SU-DHL-6 (cell line): ENCODE results near the gene PRPF40A.
A peak's percentile ranks its signal among the peaks of the same experiment; 100 is the strongest.
"Not testable (repeated sequence)": the region's sequence is repeated elsewhere in the genome, so short reads cannot be mapped to it uniquely, and the experiment has no call there.

Source experiments
- H2AFZ ChIP-seq: fragments of 200-600 bp; sonication (generic); 2 replicates; pipeline ENCODE4 v1.6.1; 2014; ENCODE audit warnings: low read depth, mild to moderate bottlenecking, moderate library complexity, mixed read lengths, antibody characterized with exemption, low read length; ENCODE audit not compliant: severe bottlenecking
- H3F3A ChIP-seq: fragments of 200-600 bp; shearing (Covaris generic); 2 replicates; pipeline ENCODE4 v1.6.0; 2016; ENCODE audit warnings: antibody characterized with exemption, mild to moderate bottlenecking; ENCODE audit not compliant: insufficient read depth
- H3K27ac ChIP-seq: fragments of 200-600 bp; sonication (generic); 2 replicates; pipeline ENCODE4 v1.5.1; 2016; ENCODE audit warnings: low read depth, mild to moderate bottlenecking, low read length, moderate library complexity, mixed read lengths
- H3K27me3 ChIP-seq: fragments of 200-600 bp; sonication (generic), shearing (Covaris generic); 2 replicates; pipeline ENCODE4 v1.6.0; 2014; ENCODE audit warnings: mild to moderate bottlenecking, low read length
- H3K36me3 ChIP-seq: fragments of 200-600 bp; sonication (generic); 2 replicates; pipeline ENCODE4 v1.6.1; 2014; ENCODE audit warnings: mild to moderate bottlenecking, low read length, mixed read lengths
- H3K4me2 ChIP-seq: fragments of 300-600, 200-600 bp; shearing (Covaris generic), sonication (generic); 2 replicates; pipeline ENCODE4 v1.6.0; 2014; ENCODE audit warnings: low read length, low read depth, mild to moderate bottlenecking; ENCODE audit not compliant: poor library complexity, severe bottlenecking
- H3K4me3 ChIP-seq: fragments of 200-600 bp; sonication (generic); 2 replicates; pipeline ENCODE4 v1.5.1; 2014; ENCODE audit warnings: antibody characterized with exemption, low read length, mild to moderate bottlenecking, mixed read lengths; ENCODE audit not compliant: insufficient read depth, poor library complexity, severe bottlenecking
- H3K79me2 ChIP-seq: fragments of 200-600 bp; sonication (generic); 2 replicates; pipeline ENCODE4 v1.6.1; 2014; ENCODE audit warnings: mild to moderate bottlenecking, low read length, moderate library complexity; ENCODE audit not compliant: insufficient read depth
- H3K9ac ChIP-seq: fragments of 200-600 bp; sonication (generic); 2 replicates; pipeline ENCODE4 v1.7.0; 2014; ENCODE audit warnings: mild to moderate bottlenecking, low read length
- H3K9me2 ChIP-seq: fragments of 200-600 bp; sonication (generic); replicated peaks from 2 replicates; pipeline ENCODE4 v1.6.1; 2014; ENCODE audit warnings: low read length; ENCODE audit not compliant: insufficient read depth
- H3K9me3 ChIP-seq: fragments of 200-600 bp; sonication (generic); 2 replicates; pipeline ENCODE4 v1.6.1; 2014; ENCODE audit warnings: low read length, mixed read lengths; ENCODE audit not compliant: insufficient read depth
- H4K20me1 ChIP-seq: fragments of 200-600 bp; sonication (generic); 2 replicates; pipeline ENCODE4 v1.6.1; 2014; ENCODE audit warnings: low read depth, mild to moderate bottlenecking, antibody characterized with exemption, low read length, moderate library complexity, mixed read lengths
- CTCF ChIP-seq: fragments of 200-600 bp; sonication (generic); IDR thresholded peaks from one replicate; pipeline ENCODE4 v1.5.1; 2017; ENCODE audit warnings: antibody characterized with exemption, mild to moderate bottlenecking, low read length, moderate library complexity; ENCODE audit not compliant: insufficient read depth, poor library complexity, severe bottlenecking
- EZH2phosphoT487 ChIP-seq: fragments of 200-600 bp; sonication (generic), shearing (Covaris generic); conservative IDR thresholded peaks from 2 replicates; pipeline ENCODE4 v1.6.1; 2018; ENCODE audit warnings: mild to moderate bottlenecking, antibody characterized with exemption, low read length, moderate library complexity, mixed read lengths

Gene PRPF40A

GRCh38 chr2:152755029-152755428 is 37.8 kb upstream of the PRPF40A start:
- peaks cover 29% of the 10 kb centered on the region for H3K36me3 ChIP-seq
- H3K27me3 ChIP-seq, result no peaks in the 10 kb centered on the region
- H3K4me2 ChIP-seq, result no peak overlapping the region
- H3K79me2 ChIP-seq, result no peaks in the 10 kb centered on the region
- H3K9me3 ChIP-seq, result no peaks in the 10 kb centered on the region; the same call in 1 of the 2 replicates
- H4K20me1 ChIP-seq, result no peaks in the 10 kb centered on the region
- H3K4me3 ChIP-seq, result no peak overlapping the region
- H2AFZ ChIP-seq, result no peak overlapping the region
- no peaks in the 10 kb centered on the region for H3F3A ChIP-seq
- H3K9me2 ChIP-seq, result no peaks in the 10 kb centered on the region
- H3K27ac ChIP-seq, result no peak overlapping the region
- no peak overlapping the region for H3K9ac ChIP-seq
- TF ChIP-seq EZH2phosphoT487 (no peak), CTCF (no peak)

- not testable (repeated sequence) for H2AFZ ChIP-seq, H3K27ac ChIP-seq, H3K27me3 ChIP-seq, H3K9me2 ChIP-seq, H3F3A ChIP-seq, H3K79me2 ChIP-seq, H4K20me1 ChIP-seq, H3K9me3 ChIP-seq, H3K4me3 ChIP-seq, H3K4me2 ChIP-seq, H3K9ac ChIP-seq
- peaks cover 23% of the 10 kb centered on the region for H3K36me3 ChIP-seq
These were observed 30.5 kb upstream of the PRPF40A start for GRCh38 chr2:152747751-152748150.

- H2AFZ ChIP-seq, result no peak overlapping the region
- H3K4me2 ChIP-seq, result no peak overlapping the region
- H3F3A ChIP-seq, result peaks cover 10% of the 10 kb centered on the region
- peaks cover 7% of the 10 kb centered on the region for H4K20me1 ChIP-seq
- no peaks in the 10 kb centered on the region for H3K27me3 ChIP-seq
- no peak overlapping the region for H3K9ac ChIP-seq
- no peaks in the 10 kb centered on the region for H3K9me3 ChIP-seq
- H3K27ac ChIP-seq, result no peak overlapping the region
- peaks cover 17% of the 10 kb centered on the region for H3K79me2 ChIP-seq
- peaks cover 38% of the 10 kb centered on the region for H3K36me3 ChIP-seq
- H3K4me3 ChIP-seq, result no peak overlapping the region
- TF ChIP-seq CTCF, result peak; percentile 38
- no peak for TF ChIP-seq EZH2phosphoT487
- H3K9me2 ChIP-seq, result no peaks in the 10 kb centered on the region
These were observed 25.7 kb upstream of the PRPF40A start for GRCh38 chr2:152743002-152743401.

GRCh38 chr2:152740743-152741328 is 23.6 kb upstream of the PRPF40A start:
- Histone ChIP-seq H4K20me1 (peaks cover 7% of the 10 kb centered on the region), H3F3A (peaks cover 10% of the 10 kb centered on the region), H3K27me3 (no peaks in the 10 kb centered on the region), H3K9me3 (no peaks in the 10 kb centered on the region), H3K9me2 (no peaks in the 10 kb centered on the region), H3K4me3 (no peak overlapping the region), H3K27ac (no peak overlapping the region), H3K79me2 (peaks cover 17% of the 10 kb centered on the region), H3K4me2 (no peak overlapping the region), H2AFZ (no peak overlapping the region), H3K9ac (no peak overlapping the region), H3K36me3 (peaks cover 58% of the 10 kb centered on the region)
- TF ChIP-seq EZH2phosphoT487 (no peak), CTCF (peak; percentile 92)

- H3K9ac ChIP-seq, H3K9me2 ChIP-seq, H3K27ac ChIP-seq, H3K9me3 ChIP-seq, H3K4me3 ChIP-seq, H3K4me2 ChIP-seq, H3K27me3 ChIP-seq, H2AFZ ChIP-seq, H4K20me1 ChIP-seq: not testable (repeated sequence)
- H3K79me2 ChIP-seq, result peaks cover 17% of the 10 kb centered on the region
- H3F3A ChIP-seq, result peaks cover 15% of the 10 kb centered on the region
- H3K36me3 ChIP-seq, result peaks cover 65% of the 10 kb centered on the region
These were observed 22.4 kb upstream of the PRPF40A start for GRCh38 chr2:152739705-152740104.
